ENCODE measurements around the gene HTT. TPM values are rescaled to one million over a fixed set of nuclear protein-coding genes. Genes with fewer than 3 reads are reported as not detected.

Gene HTT
- polyA plus RNA-seq, 2 donors: 9.7 to 19.4 TPM

DNA sequence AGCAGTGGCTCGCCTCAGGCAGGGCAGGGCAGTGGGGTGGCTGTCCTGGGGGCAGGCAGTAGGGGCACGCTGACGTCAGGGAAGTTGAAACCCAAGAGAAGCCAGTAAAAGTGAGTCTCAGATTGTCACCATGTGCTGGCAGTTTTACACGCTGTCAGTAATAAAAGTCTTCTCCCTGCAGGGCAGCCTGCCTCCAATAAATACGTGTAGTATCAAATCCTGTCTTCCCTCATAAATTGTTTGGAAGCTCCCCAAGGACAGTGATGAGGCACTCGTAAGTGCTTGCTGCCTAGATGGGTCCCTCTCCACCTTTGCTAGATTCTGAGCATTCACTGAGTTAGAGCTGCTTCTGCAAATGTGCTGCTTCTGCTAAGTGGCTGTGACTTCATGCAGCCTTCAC lies 113.6 kb downstream of the HTT start:
- Histone ChIP-seq H3K36me3 (ENCODE audit: control insufficient read depth in 2 of 2, insufficient read depth in 2 of 2, low read length in 1 of 2) (peaks cover 4 to 23% of the 10 kb centered on the region in 2 donors), H3K27me3 (ENCODE audit: control insufficient read depth in 1 of 2, insufficient read depth in 2 of 2, low read length in 2 of 2) (no peaks in the 10 kb centered on the region), H3K27ac (ENCODE audit: low read depth in 2 of 2, low read length in 1 of 2) (no peak overlapping the region), H3K4me1 (ENCODE audit: control insufficient read depth in 2 of 2, insufficient read depth in 2 of 2, low read length in 1 of 2) (no peaks in the 10 kb centered on the region), H3K9me3 (ENCODE audit: control insufficient read depth in 2 of 2, insufficient read depth in 1 of 2, low read depth in 1 of 2, low read length in 1 of 2) (no peaks in the 10 kb centered on the region), H3K4me3 (ENCODE audit: low read depth in 1 of 2, low read length in 2 of 2) (no peak overlapping the region)
- 89 to 91% methylated on average over 6 of the region's 6 CpGs for WGBS, 2 donors

DNA sequence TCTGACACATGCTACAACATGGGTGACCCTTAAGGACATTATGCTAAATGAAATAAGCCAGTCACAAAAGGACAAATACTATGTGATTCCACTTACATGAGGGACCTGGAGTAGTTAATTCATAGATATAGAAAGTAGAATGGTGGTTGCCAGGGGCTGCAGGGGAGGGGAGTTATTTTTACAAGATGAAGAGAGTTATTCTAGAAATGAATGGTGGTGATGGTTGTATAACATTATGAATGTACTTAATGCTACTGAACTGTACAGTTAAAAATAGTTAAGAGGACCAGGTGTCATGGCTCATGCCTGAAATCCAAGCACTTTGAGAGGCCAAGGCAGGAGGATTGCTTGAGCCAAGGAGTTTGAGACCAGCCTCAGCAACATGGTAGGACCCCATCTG lies 115.0 kb downstream of the HTT start:
- H3K27ac ChIP-seq (ENCODE audit: low read depth in 2 of 2, low read length in 1 of 2): no peak overlapping the region
- peaks cover 4 to 23% of the 10 kb centered on the region in 2 donors for H3K36me3 ChIP-seq (ENCODE audit: control insufficient read depth in 2 of 2, insufficient read depth in 2 of 2, low read length in 1 of 2)
- no peaks in the 10 kb centered on the region for H3K9me3 ChIP-seq (ENCODE audit: control insufficient read depth in 2 of 2, insufficient read depth in 1 of 2, low read depth in 1 of 2, low read length in 1 of 2)
- H3K27me3 ChIP-seq (ENCODE audit: control insufficient read depth in 1 of 2, insufficient read depth in 2 of 2, low read length in 2 of 2): no peaks in the 10 kb centered on the region
- H3K4me3 ChIP-seq (ENCODE audit: low read depth in 1 of 2, low read length in 2 of 2): no peak overlapping the region
- H3K4me1 ChIP-seq (ENCODE audit: control insufficient read depth in 2 of 2, insufficient read depth in 2 of 2, low read length in 1 of 2): no peaks in the 10 kb centered on the region

GRCh38 chr4:3190549-3190948 lies 116.1 kb downstream of the HTT start:
- WGBS, 2 donors: 70 to 76% methylated on average over 5 of the region's 5 CpGs
- H3K27ac ChIP-seq (ENCODE audit: low read depth in 2 of 2, low read length in 1 of 2): no peak overlapping the region
- H3K36me3 ChIP-seq (ENCODE audit: control insufficient read depth in 2 of 2, insufficient read depth in 2 of 2, low read length in 1 of 2): peaks cover 4 to 27% of the 10 kb centered on the region in 2 donors
- H3K9me3 ChIP-seq (ENCODE audit: control insufficient read depth in 2 of 2, insufficient read depth in 1 of 2, low read depth in 1 of 2, low read length in 1 of 2): no peaks in the 10 kb centered on the region
- H3K4me3 ChIP-seq (ENCODE audit: low read depth in 1 of 2, low read length in 2 of 2): no peak overlapping the region
- H3K27me3 ChIP-seq (ENCODE audit: control insufficient read depth in 1 of 2, insufficient read depth in 2 of 2, low read length in 2 of 2): no peaks in the 10 kb centered on the region
- no peaks in the 10 kb centered on the region for H3K4me1 ChIP-seq (ENCODE audit: control insufficient read depth in 2 of 2, insufficient read depth in 2 of 2, low read length in 1 of 2)

DNA sequence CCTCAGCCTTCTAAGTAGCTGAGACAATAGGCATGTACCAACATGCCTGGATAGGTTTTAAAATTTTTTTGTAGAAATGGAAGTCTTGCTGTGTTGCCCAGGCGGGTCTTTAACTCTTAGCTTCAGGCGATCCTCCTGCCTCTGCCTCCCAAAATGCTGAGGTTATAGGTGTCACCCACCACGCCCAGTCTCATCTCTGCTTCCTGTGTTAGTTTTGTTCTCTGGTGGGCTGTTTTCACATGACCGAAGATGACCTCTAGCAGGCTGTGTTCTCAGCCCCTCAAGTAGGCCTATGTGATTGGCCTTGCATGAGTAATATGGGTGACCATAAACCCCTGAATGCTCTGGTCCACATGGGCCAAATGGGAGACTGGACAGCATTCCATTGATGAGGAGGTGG lies 117.7 kb downstream of the HTT start:
- WGBS, 2 donors: 90 to 94% methylated on average over 4 of the region's 4 CpGs
- H3K36me3 ChIP-seq (ENCODE audit: control insufficient read depth in 2 of 2, insufficient read depth in 2 of 2, low read length in 1 of 2): peaks cover 4 to 27% of the 10 kb centered on the region in 2 donors
- no peaks in the 10 kb centered on the region for H3K9me3 ChIP-seq (ENCODE audit: control insufficient read depth in 2 of 2, insufficient read depth in 1 of 2, low read depth in 1 of 2, low read length in 1 of 2)

DNA sequence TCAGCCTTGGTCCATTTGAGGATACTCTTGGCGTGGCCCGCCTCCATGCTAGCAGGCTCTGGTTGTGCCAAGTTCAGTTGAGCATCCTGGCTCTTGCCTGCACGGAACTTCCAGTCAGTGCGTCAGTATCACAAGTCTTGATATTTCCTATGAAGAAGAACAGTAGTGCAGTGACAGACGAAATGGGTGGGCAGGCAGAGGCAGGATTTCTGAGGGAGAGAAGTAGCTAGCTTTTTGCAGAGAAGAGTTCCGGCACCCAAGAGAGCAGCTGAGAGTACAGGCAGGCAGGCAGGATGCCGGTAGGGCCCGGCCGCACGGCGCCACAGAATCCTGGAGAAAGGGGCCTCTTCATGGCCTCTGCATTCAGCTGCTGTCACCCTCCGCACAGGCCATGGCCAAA lies 118.3 kb downstream of the HTT start:
- H3K9me3 ChIP-seq (ENCODE audit: control insufficient read depth in 2 of 2, insufficient read depth in 1 of 2, low read depth in 1 of 2, low read length in 1 of 2): no peaks in the 10 kb centered on the region
- H3K4me3 ChIP-seq (ENCODE audit: low read depth in 1 of 2, low read length in 2 of 2): no peak overlapping the region
- WGBS, 2 donors: 96 to 98% methylated on average over 12 of the region's 12 CpGs
- no peaks in the 10 kb centered on the region for H3K27me3 ChIP-seq (ENCODE audit: control insufficient read depth in 1 of 2, insufficient read depth in 2 of 2, low read length in 2 of 2)
- no peak overlapping the region for H3K27ac ChIP-seq (ENCODE audit: low read depth in 2 of 2, low read length in 1 of 2)
- H3K4me1 ChIP-seq (ENCODE audit: control insufficient read depth in 2 of 2, insufficient read depth in 2 of 2, low read length in 1 of 2): no peaks in the 10 kb centered on the region
- peaks cover 4 to 26% of the 10 kb centered on the region in 2 donors for H3K36me3 ChIP-seq (ENCODE audit: control insufficient read depth in 2 of 2, insufficient read depth in 2 of 2, low read length in 1 of 2)

More for the DNA sequence above, 117.7 kb downstream of the HTT start:
- no peak overlapping the region for H3K4me3 ChIP-seq (ENCODE audit: low read depth in 1 of 2, low read length in 2 of 2)
- H3K27ac ChIP-seq (ENCODE audit: low read depth in 2 of 2, low read length in 1 of 2): no peak overlapping the region
- no peaks in the 10 kb centered on the region for H3K27me3 ChIP-seq (ENCODE audit: control insufficient read depth in 1 of 2, insufficient read depth in 2 of 2, low read length in 2 of 2)
- no peaks in the 10 kb centered on the region for H3K4me1 ChIP-seq (ENCODE audit: control insufficient read depth in 2 of 2, insufficient read depth in 2 of 2, low read length in 1 of 2)

DNA sequence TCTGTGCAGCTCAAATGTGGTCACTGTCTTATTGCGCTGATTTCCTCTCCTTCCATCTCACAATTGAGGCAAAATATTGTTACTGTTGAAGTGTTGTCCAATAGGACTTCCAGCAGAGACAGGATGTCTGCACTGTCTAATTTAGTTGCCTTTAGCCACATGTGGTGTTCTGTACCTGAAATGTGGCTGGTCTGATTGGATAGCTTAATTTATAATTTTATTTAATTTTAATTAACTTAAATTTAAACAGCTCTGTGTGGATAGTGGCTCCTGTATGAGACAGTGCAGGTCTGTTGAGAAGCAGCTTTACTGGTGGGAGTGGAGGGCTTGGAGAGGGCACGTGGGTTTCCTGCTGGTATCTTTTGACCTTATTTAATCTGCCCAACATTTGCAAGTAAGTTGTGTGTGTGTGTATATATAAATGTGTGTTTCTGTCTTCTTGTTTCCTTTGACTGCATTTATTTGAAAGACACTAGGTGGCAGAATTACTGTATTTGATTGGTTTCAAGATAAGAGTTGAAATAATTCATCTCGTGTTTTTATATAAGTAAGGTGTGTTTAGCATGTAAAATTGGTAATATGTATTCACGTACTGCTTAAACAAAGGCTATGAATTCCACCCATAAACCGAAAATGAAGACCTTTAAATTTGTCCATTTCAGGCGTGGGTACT lies 119.2 kb downstream of the HTT start:
- Histone ChIP-seq H3K27me3 (ENCODE audit: control insufficient read depth in 1 of 2, insufficient read depth in 2 of 2, low read length in 2 of 2) (no peaks in the 10 kb centered on the region), H3K27ac (ENCODE audit: low read depth in 2 of 2, low read length in 1 of 2) (no peak overlapping the region), H3K36me3 (ENCODE audit: control insufficient read depth in 2 of 2, insufficient read depth in 2 of 2, low read length in 1 of 2) (peaks cover 4 to 20% of the 10 kb centered on the region in 2 donors), H3K4me1 (ENCODE audit: control insufficient read depth in 2 of 2, insufficient read depth in 2 of 2, low read length in 1 of 2) (no peaks in the 10 kb centered on the region), H3K9me3 (ENCODE audit: control insufficient read depth in 2 of 2, insufficient read depth in 1 of 2, low read depth in 1 of 2, low read length in 1 of 2) (no peaks in the 10 kb centered on the region), H3K4me3 (ENCODE audit: low read depth in 1 of 2, low read length in 2 of 2) (no peak overlapping the region)
- WGBS, 2 donors: 68 to 72% methylated on average over 6 of the region's 6 CpGs

- Histone ChIP-seq H3K36me3 (ENCODE audit: control insufficient read depth in 2 of 2, insufficient read depth in 2 of 2, low read length in 1 of 2) (peaks cover 4 to 20% of the 10 kb centered on the region in 2 donors), H3K27me3 (ENCODE audit: control insufficient read depth in 1 of 2, insufficient read depth in 2 of 2, low read length in 2 of 2) (no peaks in the 10 kb centered on the region), H3K4me3 (ENCODE audit: low read depth in 1 of 2, low read length in 2 of 2) (no peak overlapping the region), H3K27ac (ENCODE audit: low read depth in 2 of 2, low read length in 1 of 2) (no peak overlapping the region), H3K9me3 (ENCODE audit: control insufficient read depth in 2 of 2, insufficient read depth in 1 of 2, low read depth in 1 of 2, low read length in 1 of 2) (no peaks in the 10 kb centered on the region), H3K4me1 (ENCODE audit: control insufficient read depth in 2 of 2, insufficient read depth in 2 of 2, low read length in 1 of 2) (peaks cover 0 to under 1% of the 10 kb centered on the region in 2 donors)
- WGBS, 2 donors: 85 to 88% methylated on average over 7 of the region's 7 CpGs
Observed at GRCh38 chr4:3196670-3197359, 122.3 kb downstream of the HTT start.

DNA sequence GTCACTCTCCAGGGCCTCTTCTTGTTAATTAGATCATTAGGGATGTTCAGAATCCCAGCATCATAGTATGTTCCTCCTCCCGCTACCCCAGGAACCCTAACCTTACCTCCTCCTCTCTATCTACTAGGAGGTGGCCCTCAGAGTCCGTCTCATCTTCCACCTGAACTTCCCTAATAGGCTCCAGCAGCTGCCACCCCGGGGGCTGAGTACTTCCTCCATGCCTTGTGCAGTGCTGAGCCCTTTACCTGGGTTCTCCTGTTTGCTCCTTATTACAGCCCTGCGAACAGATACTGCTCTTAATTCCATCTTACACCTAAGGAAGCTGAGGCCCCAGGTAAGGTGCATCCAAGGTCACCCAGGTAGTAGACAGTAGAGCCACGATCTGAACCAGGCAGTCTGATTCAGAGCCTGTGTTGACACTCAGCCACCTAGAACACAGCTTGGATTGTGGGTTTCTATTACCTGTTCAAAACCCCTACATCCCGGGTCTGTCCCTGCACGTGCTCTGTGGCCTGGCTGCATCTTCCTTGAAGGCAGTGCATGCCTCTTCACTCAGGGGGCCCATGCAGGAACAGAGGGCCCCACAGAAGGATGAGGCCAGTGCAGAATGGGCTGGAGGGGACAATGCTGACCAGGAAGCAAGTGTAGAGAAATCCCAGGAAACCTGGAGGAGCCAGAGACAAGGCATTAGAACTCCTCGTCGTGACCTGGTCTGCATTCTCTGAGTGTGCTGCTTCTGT lies 123.1 kb downstream of the HTT start:
- H3K4me3 ChIP-seq (ENCODE audit: low read depth in 1 of 2, low read length in 2 of 2): no peak overlapping the region
- H3K27me3 ChIP-seq (ENCODE audit: control insufficient read depth in 1 of 2, insufficient read depth in 2 of 2, low read length in 2 of 2): no peaks in the 10 kb centered on the region
- WGBS, 2 donors: 87 to 91% methylated on average over 9 of the region's 9 CpGs
- H3K27ac ChIP-seq (ENCODE audit: low read depth in 2 of 2, low read length in 1 of 2): no peak overlapping the region
- H3K36me3 ChIP-seq (ENCODE audit: control insufficient read depth in 2 of 2, insufficient read depth in 2 of 2, low read length in 1 of 2): peaks cover under 1 to 18% of the 10 kb centered on the region in 2 donors
- H3K4me1 ChIP-seq (ENCODE audit: control insufficient read depth in 2 of 2, insufficient read depth in 2 of 2, low read length in 1 of 2): peaks cover 0 to 4% of the 10 kb centered on the region in 2 donors
- H3K9me3 ChIP-seq (ENCODE audit: control insufficient read depth in 2 of 2, insufficient read depth in 1 of 2, low read depth in 1 of 2, low read length in 1 of 2): no peaks in the 10 kb centered on the region

- WGBS, 2 donors: 94 to 96% methylated on average over 12 of the region's 12 CpGs
- no peak overlapping the region for H3K4me3 ChIP-seq (ENCODE audit: low read depth in 1 of 2, low read length in 2 of 2)
- H3K4me1 ChIP-seq (ENCODE audit: control insufficient read depth in 2 of 2, insufficient read depth in 2 of 2, low read length in 1 of 2): peaks cover 0 to 4% of the 10 kb centered on the region in 2 donors
- H3K27me3 ChIP-seq (ENCODE audit: control insufficient read depth in 1 of 2, insufficient read depth in 2 of 2, low read length in 2 of 2): no peaks in the 10 kb centered on the region
- no peaks in the 10 kb centered on the region for H3K9me3 ChIP-seq (ENCODE audit: control insufficient read depth in 2 of 2, insufficient read depth in 1 of 2, low read depth in 1 of 2, low read length in 1 of 2)
- no peak overlapping the region for H3K27ac ChIP-seq (ENCODE audit: low read depth in 2 of 2, low read length in 1 of 2)
- H3K36me3 ChIP-seq (ENCODE audit: control insufficient read depth in 2 of 2, insufficient read depth in 2 of 2, low read length in 1 of 2): peaks cover 0 to 18% of the 10 kb centered on the region in 2 donors
Observed at GRCh38 chr4:3198906-3199305, 124.4 kb downstream of the HTT start.
